Sciatic nerve (tissue), 2 donors: ENCODE data around the gene CCDC12. TPM values are rescaled to one million over a fixed set of nuclear protein-coding genes. Genes with fewer than 3 reads are reported as not detected.

ENCODE experiments used
- ATAC-seq: fragments of 200-7000 bp; cut with Tn5 transposase; one replicate; pipeline ENCODE4 v1.9.1; 2020; ENCODE audit warnings: mild to moderate bottlenecking, moderate library complexity
- DNase-seq: peaks from one replicate; pipeline ENCODE4 v3.0.0-alpha.2; 2020; ENCODE audit warnings: low spot score
- intact Hi-C: fragments of 100-400 bp; cut with DNase I; formaldehyde crosslinking; loops from one replicate; pipeline ENCODE4 v1.14.2; 2022
- total RNA-seq: library from RNA; stranded (reverse); fragmentation: NEBNext Ultra II Directional; extraction: Animal tissue kit (Norgen Biotek cat#: 25700); gene quantifications from one replicate; pipeline ENCODE4 v1.2.1, GENCODE V29; 2021
- donor health status: DM: no; HTN: no; CAD: no.
- donor health status: DM: no; HTN: no; CAD: no.

The CCDC12 gene
- total RNA-seq, 1 donor from 2014 or later = 40.9 TPM

DNA sequence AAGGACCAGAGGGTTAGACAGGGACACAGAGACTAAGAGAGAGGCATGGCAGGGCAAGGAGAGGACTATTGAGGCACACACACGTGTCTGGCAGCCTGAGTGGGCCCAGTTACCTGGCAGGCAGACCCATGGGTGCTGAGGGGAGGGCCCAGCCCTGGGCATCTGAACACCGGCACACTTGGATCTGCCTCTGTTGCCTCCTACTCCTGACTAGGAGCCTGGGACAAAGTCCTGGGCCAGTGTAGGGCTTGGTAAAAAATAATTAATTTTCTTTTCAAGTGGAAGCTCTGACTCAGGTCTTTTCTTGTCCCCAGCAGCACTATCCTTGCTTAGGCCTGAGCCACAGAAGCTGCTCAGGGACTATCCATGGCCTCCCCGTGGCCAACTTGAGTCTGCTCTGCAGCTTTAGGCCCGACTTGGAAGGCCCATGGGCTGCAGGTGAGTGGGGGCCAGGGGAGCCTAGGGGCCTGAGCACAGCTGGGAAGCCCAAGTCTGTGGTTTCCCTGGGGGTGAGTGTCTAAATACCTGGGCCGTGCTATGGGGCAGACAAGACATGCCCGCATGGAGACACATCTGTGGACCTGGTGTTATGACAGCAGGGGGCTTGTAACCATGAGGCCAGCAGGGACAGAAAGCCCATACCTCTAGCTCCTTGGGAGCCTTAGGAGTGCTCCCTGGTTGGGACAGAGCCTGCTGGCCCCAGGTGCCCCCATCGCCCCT is 99.0 kb downstream of the CCDC12 start, which contains the start of gene PTH1R:
Gene PTH1R (plus strand): TSS at position 316 of the 720 bp plus-strand sequence. CDS start 5,839 bp downstream, outside the sequence.
- intact Hi-C loops = no loop called here
- ATAC-seq = no peak

DNA sequence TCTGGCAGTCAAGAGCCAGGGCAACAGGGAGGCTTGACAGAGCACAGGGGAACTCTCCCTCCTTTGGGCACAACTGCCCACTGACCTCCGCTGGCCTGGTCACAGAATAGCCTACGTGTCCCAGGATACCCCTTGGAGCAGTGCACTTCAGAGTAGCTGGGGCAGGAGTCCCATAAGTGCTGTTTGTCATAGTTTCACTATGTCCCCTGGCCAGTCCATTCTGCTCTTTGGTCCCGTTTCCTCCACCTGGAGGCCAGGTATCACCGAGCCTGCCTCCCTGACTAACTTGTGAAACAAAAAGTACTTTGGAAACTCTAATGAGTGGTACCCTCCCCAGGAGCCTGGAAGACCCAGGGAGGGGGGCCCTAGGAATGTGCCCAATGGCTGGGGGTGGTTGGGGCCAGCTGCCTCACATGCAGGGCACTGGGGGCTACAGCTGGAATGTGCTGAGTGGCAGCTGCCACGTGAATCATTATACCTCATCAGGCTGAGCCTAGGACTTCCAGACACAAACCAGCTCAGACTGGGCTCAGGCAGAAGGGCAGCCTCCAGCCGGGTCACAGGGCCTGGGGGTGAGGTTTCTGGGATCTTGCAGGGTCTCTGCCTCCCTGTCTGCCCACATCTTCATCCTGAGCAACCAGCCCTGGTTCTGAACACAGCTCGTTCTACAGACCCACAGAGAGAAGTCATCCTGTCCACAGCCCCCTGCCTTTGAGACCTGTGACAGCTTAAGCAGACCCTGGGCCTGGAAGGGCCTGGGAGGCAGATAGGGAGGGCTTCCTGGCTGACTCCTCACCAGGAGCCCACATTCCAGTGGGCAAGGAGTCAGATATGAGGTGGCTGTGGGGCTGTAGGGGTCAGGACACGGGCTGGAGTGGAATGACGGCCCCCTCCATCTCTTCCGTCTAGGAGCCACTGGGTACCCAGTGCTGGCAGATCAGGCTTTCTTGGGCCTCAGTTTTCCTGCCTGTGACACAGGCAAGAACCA is 99.9 kb downstream of the CCDC12 start:
- ATAC-seq = no peak

More for the DNA sequence above, 99.0 kb downstream of the CCDC12 start, which contains the start of gene PTH1R:
- no peak for DNase-seq

DNA sequence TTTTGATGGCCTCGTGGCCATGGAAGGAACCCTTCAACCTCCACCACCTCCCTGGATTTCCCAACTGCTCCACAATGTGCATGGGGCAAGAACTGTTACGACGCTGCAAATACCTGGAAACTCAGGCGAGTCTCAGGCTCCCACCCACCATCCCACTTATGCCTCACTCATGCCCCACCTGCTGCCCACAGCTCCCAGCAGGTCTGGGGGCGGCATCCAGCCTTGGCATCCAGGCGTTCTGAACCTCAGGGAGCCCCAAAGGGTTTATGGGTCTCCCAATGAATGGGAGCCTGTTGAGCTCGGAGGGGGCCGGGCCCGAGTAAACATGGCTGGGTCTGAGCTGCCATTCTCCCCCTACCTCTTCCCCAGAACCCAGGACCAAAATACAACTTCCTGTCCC is 101.0 kb downstream of the CCDC12 start:
- DNase-seq (no peak), ATAC-seq (no peak)
- intact Hi-C loops = no loop called here

More for the DNA sequence above, 99.9 kb downstream of the CCDC12 start:
- DNase-seq = no peak
- intact Hi-C loops = no loop called here

DNA sequence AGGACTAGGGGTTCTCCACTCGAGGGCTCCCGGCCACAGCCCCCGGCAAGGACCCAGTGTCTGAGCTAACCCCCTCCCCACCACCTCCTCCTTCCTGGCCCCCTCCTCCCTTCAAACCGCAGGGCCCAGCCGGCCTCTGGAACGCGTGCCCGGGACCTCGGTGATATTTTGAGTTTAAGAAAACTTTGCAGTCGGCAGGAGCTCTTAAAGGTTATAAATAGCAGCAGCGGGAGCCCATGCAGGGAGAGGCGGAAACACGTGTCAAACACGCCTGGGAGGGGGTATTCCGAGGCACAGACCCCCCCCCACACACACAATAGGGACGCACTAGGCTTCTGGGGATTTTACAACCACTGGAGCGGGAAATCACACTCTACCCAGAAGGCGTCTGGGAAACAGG is 102.1 kb downstream of the CCDC12 start:
- intact Hi-C loops = no loop called here
- ATAC-seq (peak; percentile 46), DNase-seq (no peak)

DNA sequence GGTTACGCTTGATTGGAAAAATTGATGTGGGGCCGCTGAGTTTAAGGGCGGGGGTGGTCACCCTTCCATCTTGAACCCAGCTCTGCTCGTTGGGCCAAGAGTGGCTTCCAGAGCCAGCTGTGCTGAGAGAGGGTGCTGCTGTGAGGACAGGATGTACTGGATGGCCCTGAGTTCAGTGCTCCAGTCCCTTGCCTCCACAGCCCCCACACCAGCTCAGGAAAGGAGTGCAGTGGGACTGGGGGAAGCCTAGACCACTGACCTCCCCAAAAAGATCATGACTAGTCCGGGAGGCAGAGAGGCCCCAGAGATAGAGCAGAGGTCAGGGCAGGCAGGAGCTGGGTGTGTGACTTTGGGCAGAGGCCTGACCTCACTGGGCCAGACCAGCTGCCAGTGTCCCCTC is 103.0 kb downstream of the CCDC12 start:
- intact Hi-C loops = no loop called here
- DNase-seq (no peak), ATAC-seq (no peak)

Other genes starting within 250 kb of the CCDC12 start
- gene MYL3, start 113.3 kb downstream of the CCDC12 start, total RNA-seq = 3.3 TPM
- 6.6 TPM for gene PTH1R, start 99.0 kb downstream of the CCDC12 start, total RNA-seq
- gene NBEAL2, start 2.9 kb upstream of the CCDC12 start, total RNA-seq = 44.0 TPM
- 68.3 TPM for gene SETD2, start 187.4 kb upstream of the CCDC12 start, total RNA-seq